Esophagus squamous epithelium (tissue), 4 donors: ENCODE measurements around the gene SNX8.
"Not testable (repeated sequence)": the region's sequence is repeated elsewhere in the genome, so short reads cannot be mapped to it uniquely, and the experiment has no call there.

Source experiments
- CTCF ChIP-seq, 6 experiments: fragments of 450-650 bp in 4 of 6; fragments of 200-600 bp in 2 of 6; sonication (generic) in 2 of 6; IDR thresholded peaks; one replicate each; pipeline ENCODE4 v1.5.1; 2016 to 2019; ENCODE audit warnings: antibody characterized with exemption in 6 of 6, mild to moderate bottlenecking in 4 of 6, moderate library complexity in 4 of 6
- POLR2A ChIP-seq, 4 donors: fragments of 450-650 bp; IDR thresholded peaks; one replicate each; pipeline ENCODE4 v1.6.1; 2017; ENCODE audit warnings: antibody characterized with exemption in 4 of 4, mild to moderate bottlenecking in 4 of 4, moderate library complexity in 3 of 4

GRCh38 chr7:2302743-2303397, 11.4 kb downstream of the SNX8 start:
- TF ChIP-seq CTCF, POLR2A (IDR thresholded peaks at IDR 0.05): not testable (repeated sequence)
